A549 (cell line): ENCODE measurements around the gene TRERF1. TPM values are rescaled to one million over a fixed set of nuclear protein-coding genes. Genes with fewer than 3 reads are reported as not detected.

Source experiments
- ATAC-seq, 2 experiments: fragments of 200-7000 bp in 1 of 2; fragments of >200 bp in 1 of 2; cut with Nextera tagmentation in 1 of 2; cut with Tn5 transposase in 1 of 2; 3 replicates each; pipeline versions ENCODE4 v1.8.0 to v1.9.1; 2018 to 2020; ENCODE audit warnings: mild to moderate bottlenecking in 1 of 2, moderate library complexity in 1 of 2
- CTCF ChIA-PET: fragments of 300-600 bp; sonication (Branson Sonifier 250); formaldehyde crosslinking; extraction: SDS; loops from one replicate; lab custom pipeline; 2021; ENCODE audit warnings: antibody characterized with exemption, inconsistent platforms; lab: Yijun Ruan, JAX
- POLR2A ChIA-PET: fragments of 350-600 bp; formaldehyde crosslinking; extraction: SDS; loops from one replicate; lab custom pipeline; 2021; ENCODE audit warnings: antibody characterized with exemption, inconsistent platforms; lab: Yijun Ruan, JAX
- DNase-seq, 2 experiments: peaks; one replicate each; pipeline versions ENCODE4 v3.0.0 to v3.0.0-alpha.2; 2011 to 2016; ENCODE audit warnings: low read depth in 1 of 2, low spot score in 1 of 2
- FAIRE-seq: peaks from 2 replicates; lab custom pipeline; 2011; peaks lifted over from hg19 to GRCh38; lab: Jason Lieb, UNC
- H3K27ac ChIP-seq, 2 experiments: fragments of >200 bp; sonication (Bioruptor Twin); formaldehyde crosslinking; 3 replicates each; pipeline ENCODE4 v1.5.1; 2016 to 2017
- H3K4me1 ChIP-seq: fragments of >200 bp; sonication (Bioruptor Twin); formaldehyde crosslinking; 3 replicates; pipeline ENCODE4 v1.6.1; 2016
- H3K4me2 ChIP-seq: fragments of >200 bp; sonication (Bioruptor Twin); formaldehyde crosslinking; 3 replicates; pipeline ENCODE4 v1.6.1; 2016
- H3K4me3 ChIP-seq: fragments of >200 bp; sonication (Bioruptor Twin); formaldehyde crosslinking; 3 replicates; pipeline ENCODE4 v1.5.1; 2016
- H3K9me3 ChIP-seq: fragments of >200 bp; sonication (Bioruptor Twin); formaldehyde crosslinking; 3 replicates; pipeline ENCODE4 v1.6.1; 2016
- ATOH8 ChIP-seq: fragments of 250-450 bp; sonication (Bioruptor Pico); IDR thresholded peaks from 2 replicates; pipeline ENCODE4 v1.5.0; 2020; ENCODE audit warnings: low read depth, mild to moderate bottlenecking, moderate library complexity
- CBX2 ChIP-seq: fragments of 200-600 bp; sonication (generic); IDR thresholded peaks from 2 replicates; pipeline ENCODE4 v1.6.1; 2016; ENCODE audit warnings: low read depth, mild to moderate bottlenecking, borderline replicate concordance
- CTCF ChIP-seq: fragments of >200 bp; sonication (Bioruptor Twin); formaldehyde crosslinking; IDR thresholded peaks from 3 replicates; pipeline ENCODE4 v1.5.1; 2016
- ELK1 ChIP-seq: fragments of 150-350 bp; IDR thresholded peaks from 2 replicates; pipeline ENCODE4 v1.6.1; 2014; ENCODE audit warnings: low read depth, mild to moderate bottlenecking, low read length
- HOXB13 ChIP-seq: fragments of 250-450 bp; sonication (Bioruptor Pico); IDR thresholded peaks from 2 replicates; pipeline ENCODE4 v1.5.0; 2020; ENCODE audit warnings: low read depth, mild to moderate bottlenecking, moderate library complexity
- JUNB ChIP-seq: fragments of >200 bp; sonication (Bioruptor Twin); formaldehyde crosslinking; IDR thresholded peaks from 2 replicates; pipeline ENCODE4 v1.6.1; 2016
- PBX3 ChIP-seq: IDR thresholded peaks from 2 replicates; pipeline ENCODE4 v1.6.1; 2012
- POLR2AphosphoS2 ChIP-seq: conservative IDR thresholded peaks from 2 replicates; pipeline ENCODE4 v1.6.1; 2012; ENCODE audit warnings: low read length, improper control_type of control experiment, inconsistent platforms
- RFX5 ChIP-seq: fragments of 450-650 bp; IDR thresholded peaks from 2 replicates; pipeline ENCODE4 v1.7.1; 2014; ENCODE audit warnings: antibody characterized with exemption, mild to moderate bottlenecking, moderate library complexity
- ZFP36 ChIP-seq: fragments of 450-650 bp; IDR thresholded peaks from 2 replicates; pipeline ENCODE4 v1.6.1; 2014; ENCODE audit warnings: borderline replicate concordance; ENCODE audit not compliant: partially characterized antibody
- WGBS: methylation state at CpG from one replicate; pipeline ENCODE4 v1.1.6; 2017; ENCODE audit errors: missing lambda C conversion rate; 5-methylcytosine and 5-hydroxymethylcytosine counted together
- polyA plus RNA-seq, 4 experiments: library from polyadenylated mRNA; depleted of rRNA in 3 of 4; stranded (reverse); fragments of >200 nt; fragmentation: RNase III in 1 of 4; extraction: RNeasy Plus Mini Kit Qiagen cat#74134 plus additional on column Dnase treatment in 1 of 4; gene quantifications; 2 replicates in 3 of 4; 3 replicates in 1 of 4; pipeline ENCODE4 v1.2.3, GENCODE V29; 2011 to 2017

Gene TRERF1
- polyA plus RNA-seq, 2 of the 4 experiments (the other 2 are of a cell fraction) = 2.4 to 3.5 TPM

GRCh38 chr6:42429042-42429585 lies 22.6 kb downstream of the TRERF1 start (continued):
- TF ChIP-seq HOXB13 (no peak), RFX5 (no peak), ZFP36 (no peak), PBX3 (no peak), ATOH8 (no peak)

- Histone ChIP-seq H3K4me2 (no peak overlapping the region), H3K4me3 (no peak overlapping the region), H3K9me3 (peaks cover 8% of the 10 kb centered on the region; the same call in 2 of the 3 replicates), H3K27ac (no peak overlapping the region), H3K4me1 (peaks cover 7% of the 10 kb centered on the region; the same call in 1 of the 3 replicates)
- no peak for TF ChIP-seq CTCF
- TF ChIP-seq HOXB13 = no peak
- ATAC-seq (no peak), DNase-seq (no peak), FAIRE-seq (no peak)
- WGBS = 97% methylated on average over 7 of the region's 7 CpGs
- ChIA-PET CTCF (interaction anchor here (0.9 to 2.1 kb wide), 3 partner anchors 17 to 119 kb away, joined by 3 to 6 read pairs (median 4); no protein-coding TSS in a partner anchor), POLR2A (no interaction called here)
Measured at GRCh38 chr6:42428326-42429041, 23.2 kb downstream of the TRERF1 start.

- 0 out of 3 replicates have a peak, but pooled peaks cover 1% of the 10 kb centered on the region for H3K9me3 ChIP-seq
- peaks cover 7% of the 10 kb centered on the region; the same call in 1 of the 3 replicates for H3K4me1 ChIP-seq
- H3K27ac ChIP-seq = no peak overlapping the region
- FAIRE-seq (no peak), DNase-seq (no peak), ATAC-seq (no peak)
- 94% methylated on average over 2 of the region's 2 CpGs for WGBS
- TF ChIP-seq POLR2AphosphoS2 (no peak), CBX2 (no peak)
- TF ChIP-seq, all 56 proteins: peak for 0
- Histone ChIP-seq H3K4me2 (no peak overlapping the region), H3K4me3 (no peak overlapping the region)
- POLR2A ChIA-PET = no interaction called here
- CTCF ChIA-PET = interaction anchor here (0.9 to 2.1 kb wide), 3 partner anchors 16 to 120 kb away, joined by 3 to 6 read pairs (median 4); no protein-coding TSS in a partner anchor
Measured at GRCh38 chr6:42427871-42428270, 23.9 kb downstream of the TRERF1 start.

GRCh38 chr6:42426191-42426590 lies 25.5 kb downstream of the TRERF1 start:
- ATAC-seq (no peak), DNase-seq (no peak), FAIRE-seq (no peak)
- Histone ChIP-seq H3K9me3 (no peaks in the 10 kb centered on the region), H3K27ac (no peak overlapping the region), H3K4me1 (peaks cover 7% of the 10 kb centered on the region; the same call in 1 of the 3 replicates), H3K4me2 (no peak overlapping the region), H3K4me3 (no peak overlapping the region)
- POLR2A ChIA-PET = no interaction called here
- 92% methylated on average over 2 of the region's 2 CpGs for WGBS
- CTCF ChIA-PET = interaction anchor here (1.4 kb wide), 1 partner anchor 13 kb away, joined by 3 read pairs; no protein-coding TSS in a partner anchor
- TF ChIP-seq JUNB (no peak), ELK1 (no peak)
